SKM-1 (cell line): Measurements from ENCODE around the gene NCKAP1.
"Not testable (repeated sequence)": the region's sequence is repeated elsewhere in the genome, so short reads cannot be mapped to it uniquely, and the experiment has no call there.

Experiments used
- DNase-seq: peaks from one replicate; lab custom pipeline; 2025; ENCODE audit not compliant: unreplicated experiment; lab: John Stamatoyannopoulos, UW

NCKAP1 gene

DNA sequence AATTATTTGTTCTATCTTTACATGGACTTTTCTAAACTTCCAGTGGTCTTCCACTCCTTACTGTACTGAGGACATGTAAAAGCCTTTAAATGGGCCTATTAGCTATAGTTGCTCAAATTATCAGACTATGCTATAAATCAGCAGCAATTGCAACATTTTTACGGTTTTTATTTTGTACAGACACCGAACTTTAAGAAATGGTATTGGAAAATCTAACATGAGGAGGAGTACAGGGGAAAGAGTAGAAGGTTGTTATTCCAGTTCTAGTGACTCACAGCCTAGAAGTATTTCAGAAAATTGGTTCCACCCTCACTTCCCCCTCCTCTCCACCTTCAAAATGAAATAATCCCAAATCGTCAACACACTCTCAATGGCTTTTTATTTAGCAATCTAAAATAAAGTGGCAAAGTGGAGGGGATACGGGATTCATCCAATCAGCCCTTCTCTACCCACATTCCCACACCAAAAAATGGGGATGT lies 1.1 kb downstream of the NCKAP1 start:
- DNase-seq: no peak

DNA sequence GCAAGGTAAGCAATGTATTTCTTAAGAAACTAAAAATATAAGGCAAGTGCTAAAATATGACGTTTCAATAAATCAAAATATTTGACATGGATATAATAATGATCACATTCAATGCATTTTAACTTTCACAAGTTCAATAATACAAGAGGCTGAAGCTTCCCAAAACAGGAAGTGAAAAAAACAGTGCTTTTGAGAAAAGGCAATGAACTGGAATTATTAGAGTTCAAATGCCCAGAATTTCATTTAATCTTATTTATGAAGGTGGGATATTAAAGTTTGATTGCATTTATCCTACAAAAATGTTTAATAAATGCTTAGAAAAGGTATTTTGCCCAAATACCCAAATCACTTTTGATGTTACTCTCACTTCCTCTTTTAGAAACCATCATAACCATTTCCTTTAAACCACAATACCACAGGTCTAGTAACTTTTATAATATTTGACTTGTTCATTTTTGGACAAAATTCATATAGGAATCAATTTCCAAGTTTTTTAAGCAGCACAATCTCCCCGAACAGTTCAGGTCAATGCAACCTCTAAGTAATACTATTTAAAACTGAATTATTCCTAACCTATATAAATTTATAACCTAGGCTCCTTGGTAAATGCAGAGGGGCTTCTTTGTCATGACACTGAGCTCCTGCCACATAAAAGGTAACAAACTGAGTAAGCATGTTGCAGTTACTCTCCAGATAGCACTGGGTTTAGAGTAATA lies 2.1 kb downstream of the NCKAP1 start:
- DNase-seq: no peak

DNA sequence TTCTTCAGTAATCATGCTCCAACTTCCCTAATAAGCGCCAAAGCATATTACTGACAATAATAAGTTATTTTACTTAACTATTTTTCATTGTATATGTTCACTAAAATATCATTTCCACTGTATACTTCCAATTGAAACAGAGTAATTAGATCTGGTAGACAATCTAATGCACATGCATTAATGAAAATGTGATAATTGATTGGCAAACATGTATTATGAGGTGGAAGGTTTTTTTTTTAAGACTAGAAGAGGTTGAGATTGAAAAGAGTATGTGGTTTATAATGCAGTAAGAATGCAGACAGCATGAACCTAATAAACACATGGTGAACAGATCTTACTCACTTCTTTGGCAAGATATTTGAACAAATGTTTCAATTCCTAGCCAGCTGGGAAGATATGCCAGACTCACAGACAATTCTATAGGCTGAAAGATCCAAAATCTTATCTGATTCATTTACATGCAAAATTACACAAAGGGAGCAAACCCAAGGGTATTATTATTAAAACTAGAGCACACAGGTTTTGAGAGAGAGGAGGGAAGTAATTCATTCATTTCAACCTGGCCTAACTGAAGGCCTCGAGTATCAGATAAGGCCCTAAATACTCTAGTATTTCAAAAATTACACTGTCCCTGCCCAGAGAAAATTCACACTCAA lies 2.8 kb downstream of the NCKAP1 start:
- no peak for DNase-seq

DNA sequence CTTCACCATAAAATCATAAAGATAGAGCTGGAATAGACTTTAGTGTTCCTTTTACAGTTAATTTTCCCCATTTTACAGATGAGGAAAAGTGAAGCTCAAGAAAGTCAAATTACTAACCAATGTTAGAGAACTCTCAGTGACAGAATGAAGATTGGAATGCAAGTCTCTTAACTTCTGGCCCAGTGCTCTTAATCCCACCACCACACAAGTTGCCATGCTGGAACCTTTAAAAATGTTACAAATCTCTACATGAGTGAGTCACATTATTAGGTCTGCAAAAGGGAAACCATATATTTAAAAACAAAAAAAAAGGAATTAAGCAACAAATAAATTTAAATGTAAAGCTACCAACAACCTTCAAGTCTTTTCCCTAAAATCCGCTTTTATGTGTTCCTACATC lies 3.5 kb downstream of the NCKAP1 start:
- no peak for DNase-seq

DNA sequence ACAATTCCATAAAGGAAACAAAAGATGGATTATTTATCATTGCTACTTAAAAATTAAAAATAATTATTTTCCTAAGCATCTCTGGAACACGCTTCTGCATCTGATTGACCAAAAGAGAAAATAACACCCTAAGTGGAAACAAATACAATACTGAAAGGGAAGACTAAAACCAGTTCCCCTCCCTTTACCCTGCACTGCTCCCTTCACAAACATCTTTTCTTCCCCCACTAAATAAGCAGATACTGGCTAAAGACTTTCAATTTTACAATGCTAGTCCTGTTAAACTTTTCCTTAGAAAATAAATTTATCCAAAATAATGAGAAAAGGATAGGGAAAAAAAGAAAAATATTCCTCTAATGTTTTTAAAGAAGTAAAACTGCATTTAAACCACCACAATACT lies 4.3 kb downstream of the NCKAP1 start:
- DNase-seq: no peak

DNA sequence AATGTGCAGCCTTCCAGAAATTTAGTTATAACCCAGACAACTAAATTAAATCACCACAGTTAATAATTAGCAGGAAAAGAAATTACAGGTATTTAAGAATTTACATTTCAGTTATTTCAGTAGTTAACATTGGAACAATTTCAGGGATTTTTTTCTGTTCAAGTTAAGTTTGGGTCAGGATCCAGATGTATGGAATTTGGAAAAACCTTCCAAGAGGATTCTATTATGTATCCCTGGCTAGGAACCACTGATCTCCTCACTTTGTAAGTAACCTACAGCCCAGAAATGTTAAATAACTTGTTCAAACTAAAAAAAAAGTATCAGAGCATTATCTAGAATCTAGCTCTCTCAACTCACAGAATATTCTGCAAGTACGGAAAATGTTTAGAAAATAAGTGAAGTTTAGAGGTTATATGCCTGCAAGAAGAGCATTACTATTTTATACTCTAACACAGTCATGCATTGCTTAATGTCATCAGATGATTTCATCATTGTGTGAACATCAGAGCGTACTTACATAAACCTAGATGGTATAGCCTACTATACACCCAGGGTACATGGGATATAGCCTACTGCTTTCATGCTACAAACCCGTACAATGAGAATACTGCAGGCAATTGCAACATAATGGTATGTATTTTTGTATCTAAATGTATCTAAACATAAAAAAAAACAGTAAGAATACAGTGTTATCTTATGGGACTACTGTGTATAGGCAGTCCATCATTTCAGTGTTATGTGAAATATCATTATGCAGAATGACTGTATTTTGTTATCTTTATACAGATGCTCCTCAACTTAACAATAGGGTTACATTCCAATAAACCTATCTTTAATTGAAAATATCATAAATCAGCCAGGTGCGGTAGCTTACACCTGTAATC lies 6.1 kb downstream of the NCKAP1 start:
- DNase-seq: no peak

DNA sequence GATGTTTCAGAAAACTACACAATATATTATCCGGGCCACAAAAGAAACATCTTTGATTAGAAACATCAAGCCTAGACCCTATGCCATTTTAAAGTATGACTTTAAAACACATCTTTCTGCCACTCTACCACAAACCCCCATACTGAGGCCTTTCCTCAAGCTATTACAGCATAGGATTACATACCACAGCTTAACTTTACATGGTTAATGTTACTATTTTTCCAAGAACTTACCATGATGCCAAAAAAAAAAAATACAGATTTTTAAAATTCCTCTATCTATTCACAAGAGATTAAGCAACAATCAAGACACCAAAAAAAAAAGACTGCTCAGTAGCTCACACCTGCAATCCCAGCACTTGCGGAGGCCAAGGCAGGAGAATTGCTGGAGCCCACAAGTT lies 9.0 kb downstream of the NCKAP1 start:
- no peak for DNase-seq

DNA sequence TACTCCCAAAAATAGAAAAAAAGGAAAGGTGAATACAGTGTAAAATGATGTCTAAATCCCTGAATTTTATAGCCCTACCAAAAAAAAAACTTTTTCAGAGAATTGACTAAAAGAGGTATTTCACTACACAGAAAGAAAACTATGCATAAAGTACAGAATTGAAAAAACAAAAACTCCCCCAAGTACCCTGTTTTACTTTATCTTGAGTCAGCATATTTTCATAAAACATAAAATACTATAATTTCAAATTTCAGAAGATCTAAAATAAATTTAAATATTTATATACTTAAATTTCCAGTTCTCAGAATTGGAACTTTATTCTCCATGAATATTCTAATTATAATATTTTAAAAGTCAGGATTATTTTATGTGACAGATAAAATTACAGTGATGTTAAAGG lies 10.1 kb downstream of the NCKAP1 start:
- DNase-seq: no peak

DNA sequence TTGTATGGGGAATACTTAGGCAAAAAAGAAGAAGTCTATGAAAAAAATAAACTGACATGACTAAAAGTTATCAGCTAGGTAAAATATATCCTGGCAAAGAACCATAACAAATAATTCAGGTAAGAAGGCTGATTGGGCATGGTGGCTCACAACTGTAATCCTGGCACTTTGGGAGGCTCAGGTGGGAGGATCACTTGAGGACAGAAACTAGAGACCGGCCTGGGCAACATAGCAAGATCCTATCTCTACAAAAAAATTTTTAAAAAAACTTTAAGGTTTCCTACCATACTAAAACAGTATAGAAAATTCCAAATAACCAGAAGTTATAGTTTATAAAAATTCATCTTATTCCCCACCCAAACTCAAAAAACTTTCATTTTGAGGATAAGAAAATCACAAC lies 10.8 kb downstream of the NCKAP1 start:
- DNase-seq: no peak

DNA sequence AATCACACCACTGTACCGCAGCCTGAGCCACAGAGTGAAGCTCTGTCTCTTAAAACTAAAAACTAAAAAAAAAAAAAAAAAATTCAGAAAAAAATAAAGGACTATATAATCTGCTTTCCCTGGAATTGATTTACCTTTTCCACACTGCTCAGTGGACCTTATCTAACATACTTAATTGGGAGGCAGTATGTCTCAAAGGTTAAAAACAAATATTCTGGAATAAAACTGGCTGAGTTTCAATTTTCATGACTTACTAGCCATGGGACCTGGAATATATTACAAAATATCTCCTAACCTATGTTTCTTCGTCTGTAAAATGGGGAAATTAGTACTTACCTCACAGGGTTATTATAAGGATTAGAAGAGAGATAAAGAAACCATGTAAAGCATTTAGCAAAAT lies 11.8 kb downstream of the NCKAP1 start:
- no peak for DNase-seq

DNA sequence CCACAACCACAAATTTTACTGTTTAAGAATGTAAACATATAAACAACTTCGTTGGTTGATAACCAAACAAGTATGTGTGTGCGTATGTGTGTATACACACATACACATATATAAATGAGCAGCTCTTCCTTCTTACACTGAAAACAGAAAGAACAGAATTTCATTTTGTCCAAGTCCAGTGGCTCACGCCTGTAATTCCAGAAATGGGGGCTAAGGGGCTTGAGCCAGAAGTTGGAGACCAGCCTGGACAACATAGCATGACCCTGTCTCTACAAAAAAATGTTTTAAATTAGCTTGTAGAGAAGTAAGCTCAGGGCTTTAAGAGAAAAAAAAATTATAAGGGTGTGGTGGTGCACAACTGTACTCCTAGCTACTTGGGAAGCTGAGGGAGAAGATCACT lies 12.3 kb downstream of the NCKAP1 start:
- no peak for DNase-seq

DNA sequence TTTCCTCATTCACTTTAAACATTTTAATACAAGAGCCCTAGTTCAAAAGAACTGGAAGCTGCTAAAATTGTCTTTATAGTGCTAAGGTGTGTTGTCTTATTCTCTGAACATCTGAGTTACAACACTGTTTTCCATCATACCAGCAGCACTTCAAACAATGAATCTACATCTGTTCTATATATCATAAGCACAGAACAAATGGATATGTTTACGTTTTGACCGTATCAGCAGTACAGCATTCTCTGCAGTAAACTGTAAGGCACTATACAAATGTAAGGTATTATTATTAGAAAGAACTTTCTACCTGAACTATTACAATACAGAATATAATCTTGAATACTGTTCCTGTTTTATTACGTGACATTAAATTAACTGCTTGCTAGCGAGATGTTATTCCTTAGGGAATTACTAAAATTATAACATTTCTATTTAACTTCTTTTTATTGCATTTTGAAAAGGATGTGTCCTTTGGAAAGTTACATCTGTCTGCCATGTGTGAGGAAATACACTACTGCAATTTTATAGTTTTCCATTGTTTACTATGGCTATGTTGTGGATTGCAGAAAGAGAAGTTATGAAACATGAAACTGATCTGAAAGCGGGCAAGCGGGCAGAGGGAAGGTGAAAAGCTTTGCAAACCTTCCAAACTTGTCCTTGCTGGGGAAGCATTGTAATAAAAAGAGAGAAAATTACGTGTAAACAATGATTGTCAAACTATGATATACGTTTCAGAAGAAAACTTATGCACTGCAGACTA lies 13.7 kb downstream of the NCKAP1 start:
- DNase-seq: no peak

DNA sequence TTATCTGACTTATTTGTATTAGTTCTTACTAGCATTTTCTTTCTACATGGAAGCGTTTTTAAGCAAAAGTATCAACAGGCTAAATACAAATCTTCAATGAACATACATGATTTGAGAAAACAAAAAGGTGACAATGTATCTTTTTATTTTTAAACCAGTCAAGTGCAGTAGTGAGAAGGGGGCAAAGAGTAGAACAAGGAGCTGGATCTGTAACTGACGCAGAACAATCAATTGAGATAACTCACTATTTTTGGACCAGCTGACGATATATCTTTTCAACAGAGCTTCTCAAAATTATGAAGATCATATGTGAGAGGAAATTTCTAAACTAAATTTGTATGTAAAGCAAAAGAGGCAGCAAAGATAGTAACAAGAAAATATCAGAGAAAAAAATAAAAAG lies 15.5 kb downstream of the NCKAP1 start:
- DNase-seq: no peak

DNA sequence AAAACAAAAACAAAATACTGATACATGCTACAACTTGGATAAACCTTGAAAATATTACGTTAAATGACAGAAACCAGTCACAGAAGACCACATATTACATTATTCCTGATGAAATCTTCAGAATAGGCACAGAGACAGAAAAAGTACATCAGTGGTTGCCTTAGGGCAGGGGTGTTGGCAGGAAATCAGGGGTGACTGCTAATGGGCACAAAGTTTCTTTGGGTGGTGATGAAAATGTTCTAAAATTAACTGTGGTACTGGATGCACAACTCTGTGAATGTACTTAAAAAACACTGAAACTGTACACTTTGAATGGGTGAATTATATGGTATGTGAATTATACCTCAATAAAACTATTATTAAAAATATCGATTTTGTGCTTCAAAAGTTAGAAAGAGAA lies 16.6 kb downstream of the NCKAP1 start:
- DNase-seq: no peak

DNA sequence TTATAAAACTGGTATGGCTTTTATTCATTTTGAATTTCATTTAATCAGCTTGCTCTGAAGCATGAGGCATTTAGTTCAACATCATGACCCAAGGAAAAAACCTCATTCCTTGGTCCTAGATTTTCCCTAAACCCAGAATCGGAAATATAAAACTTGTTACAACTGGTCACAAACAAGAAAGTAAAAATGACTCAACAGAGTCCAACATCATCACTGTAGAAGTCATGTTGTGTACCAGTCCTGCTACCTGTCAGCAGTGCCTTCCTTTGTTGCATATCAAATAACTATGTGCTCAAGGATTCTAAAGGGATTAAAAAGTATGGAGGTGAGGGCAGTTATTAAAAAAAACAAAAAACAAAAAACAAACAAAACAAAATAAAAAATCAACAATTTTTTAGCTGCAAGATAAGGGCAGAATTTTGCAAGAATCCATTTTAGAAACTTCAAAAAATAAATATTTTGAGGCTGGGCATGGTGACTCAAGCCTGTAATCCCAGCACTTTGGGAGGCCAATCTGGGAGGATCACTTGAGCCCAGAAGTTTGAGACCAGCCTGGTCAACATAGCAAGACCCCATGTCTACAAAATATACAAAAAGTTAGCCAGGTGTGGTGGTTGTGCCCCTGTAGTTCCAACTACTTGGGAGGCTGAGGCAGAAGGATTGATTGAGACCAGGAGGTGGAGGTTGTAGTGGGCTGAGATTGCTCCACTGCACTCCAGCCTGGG lies 18.4 kb downstream of the NCKAP1 start:
- no peak for DNase-seq

DNA sequence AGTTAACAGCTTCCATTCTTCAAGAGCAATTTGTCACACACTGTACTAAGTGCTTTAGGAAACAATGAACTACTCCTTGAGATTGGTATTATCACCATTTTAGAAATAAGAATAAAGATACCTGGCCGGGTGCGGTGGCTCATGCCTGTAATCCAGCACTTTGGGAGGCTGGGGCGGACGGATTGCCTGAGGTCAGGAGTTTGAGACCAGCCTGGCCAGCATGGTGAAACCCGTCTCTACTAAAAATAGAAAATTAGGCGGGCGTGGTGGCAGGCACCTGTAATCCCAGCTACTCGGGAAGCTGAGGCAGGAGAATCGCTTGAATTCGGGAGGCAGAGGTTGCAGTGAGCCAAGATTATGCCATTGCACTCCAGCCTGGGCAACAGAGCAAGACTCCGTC lies 20.4 kb downstream of the NCKAP1 start:
- not testable (repeated sequence) for DNase-seq

DNA sequence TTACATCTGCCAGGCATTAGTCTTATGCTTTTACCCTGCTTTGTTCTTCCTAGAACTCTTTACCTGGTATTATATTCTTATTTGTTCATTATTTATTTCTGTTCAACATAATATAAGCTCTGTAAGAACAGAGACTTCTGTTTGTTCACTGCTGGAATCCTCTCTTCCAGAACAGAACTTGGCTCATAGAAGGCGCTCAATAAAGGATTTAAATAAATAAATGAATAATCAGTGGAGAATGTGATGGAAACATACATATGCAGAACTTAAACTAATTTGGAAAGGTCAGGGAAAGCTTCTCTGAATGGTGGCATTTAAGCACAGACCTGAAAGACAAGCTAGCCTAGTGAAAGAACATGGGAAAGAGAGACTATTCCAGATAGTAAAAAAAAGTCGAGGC lies 24.3 kb downstream of the NCKAP1 start:
- DNase-seq: no peak

DNA sequence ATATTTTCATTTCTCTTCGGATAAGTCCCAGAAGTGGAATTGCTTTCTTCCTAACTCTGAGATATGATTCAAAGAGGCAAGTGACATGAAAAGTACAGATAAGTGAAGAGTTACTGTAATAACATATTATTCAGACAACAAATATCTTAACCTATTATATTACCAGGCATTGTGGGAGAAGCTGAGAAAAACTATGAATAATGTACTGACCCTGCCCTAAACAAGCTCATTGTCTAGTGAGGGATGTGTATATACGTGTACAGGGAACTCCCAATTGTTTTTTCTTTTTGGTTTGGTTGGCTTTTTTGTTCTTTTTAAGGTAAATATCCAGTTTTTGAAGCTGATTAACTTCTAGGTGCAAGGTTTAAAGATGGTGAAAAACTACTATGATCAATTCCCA lies 26.5 kb downstream of the NCKAP1 start:
- no peak for DNase-seq

DNA sequence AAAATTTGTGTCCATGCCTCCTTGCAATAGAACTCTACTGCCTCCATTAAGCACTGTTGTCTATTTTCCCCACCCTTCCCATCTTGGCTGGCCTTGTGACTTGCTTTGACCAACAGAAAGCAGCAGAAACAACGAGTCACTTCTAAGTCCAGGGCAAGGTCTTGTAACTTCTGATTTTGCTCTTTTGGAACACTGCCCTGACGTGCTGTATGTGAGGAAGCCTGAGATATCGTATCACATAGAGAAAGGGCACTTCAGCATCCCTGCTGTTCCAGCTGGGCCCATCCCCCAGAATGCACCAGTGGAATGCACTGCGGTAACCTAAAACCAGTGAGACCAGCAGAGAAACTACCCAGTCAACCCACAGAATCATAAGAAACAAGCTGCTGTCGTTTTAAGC lies 28.1 kb downstream of the NCKAP1 start:
- DNase-seq: no peak

DNA sequence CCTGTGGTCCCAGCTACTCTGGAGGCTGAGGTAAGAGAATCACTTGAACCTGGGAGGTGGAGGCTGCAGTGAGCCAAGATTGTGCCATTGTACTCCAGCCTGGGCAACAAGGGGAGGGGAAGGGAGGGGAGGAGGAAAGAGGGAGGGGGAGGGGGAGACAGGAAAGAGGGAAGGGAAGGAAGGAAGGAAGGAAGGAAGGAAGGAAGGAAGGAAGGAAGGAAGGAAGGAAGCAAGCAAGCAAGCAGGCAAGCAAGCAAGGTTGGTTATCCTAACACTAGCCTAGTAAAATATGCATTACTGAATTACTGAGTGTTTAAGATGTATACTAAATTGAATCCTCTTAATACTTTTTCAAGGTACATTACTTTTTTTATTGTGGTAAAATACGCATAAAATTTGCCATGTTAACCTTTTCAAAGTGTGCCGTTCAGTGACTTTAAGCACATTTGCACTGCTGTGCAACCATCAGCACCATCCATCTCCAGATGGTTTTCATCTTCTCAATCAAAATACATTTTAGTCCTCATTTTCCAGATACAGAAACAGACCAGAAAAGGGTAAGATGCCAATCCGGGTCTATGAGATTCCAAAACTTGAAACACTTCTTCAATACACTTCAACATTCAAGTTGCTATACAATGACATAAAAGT lies 28.9 kb downstream of the NCKAP1 start:
- no peak for DNase-seq
